GM21381 (cell line): ENCODE results near the gene NAA40.

Source experiments
- ATAC-seq: cut with Tn5 transposase; IDR thresholded peaks from one replicate; pipeline ENCODE4 v1.9.1; 2021; ENCODE audit warnings: mild to moderate bottlenecking, moderate library complexity; ENCODE audit not compliant: unreplicated experiment

The NAA40 gene

GRCh38 chr11:63912678-63913077 lies 26.1 kb upstream of the NAA40 start:
- no peak for ATAC-seq

- no peak for ATAC-seq
Observed at GRCh38 chr11:63913866-63914830, 24.7 kb upstream of the NAA40 start.

GRCh38 chr11:63914896-63915691 lies 23.7 kb upstream of the NAA40 start:
- ATAC-seq: no peak

GRCh38 chr11:63915961-63916836 lies 22.6 kb upstream of the NAA40 start:
- no peak for ATAC-seq

GRCh38 chr11:63916837-63917691 lies 21.7 kb upstream of the NAA40 start, which contains the start of gene RCOR2:
Gene RCOR2, minus strand, starts transcription at chr11:63917164. Its CDS starts 708 bp downstream, at chr11:63916456.
- no peak for ATAC-seq

GRCh38 chr11:63917692-63918506 lies 20.9 kb upstream of the NAA40 start:
- no peak for ATAC-seq

- ATAC-seq: no peak
Observed at GRCh38 chr11:63918507-63919191, 20.2 kb upstream of the NAA40 start.

- no peak for ATAC-seq
Observed at GRCh38 chr11:63919267-63920125, 19.3 kb upstream of the NAA40 start.

- no peak for ATAC-seq
Observed at GRCh38 chr11:63920126-63920938, 18.5 kb upstream of the NAA40 start.

- no peak for ATAC-seq
Observed at GRCh38 chr11:63920939-63921417, 17.8 kb upstream of the NAA40 start.

GRCh38 chr11:63922673-63923192 lies 16.1 kb upstream of the NAA40 start:
- ATAC-seq: no peak

- no peak for ATAC-seq
Observed at GRCh38 chr11:63923319-63923718, 15.5 kb upstream of the NAA40 start.

GRCh38 chr11:63929616-63930015 lies 9.2 kb upstream of the NAA40 start:
- ATAC-seq: no peak

- ATAC-seq: no peak
Observed at GRCh38 chr11:63931045-63931444, 7.8 kb upstream of the NAA40 start.

- no peak for ATAC-seq
Observed at GRCh38 chr11:63931876-63932275, 6.9 kb upstream of the NAA40 start.

- no peak for ATAC-seq
Observed at GRCh38 chr11:63933459-63933858, 5.3 kb upstream of the NAA40 start.
